K562 (cell line): ENCODE results near the gene SCG2. TPM values are rescaled to one million over a fixed set of nuclear protein-coding genes. Genes with fewer than 3 reads are reported as not detected.

Source experiments
- BRF1 ChIP-seq: IDR thresholded peaks from 3 replicates; pipeline ENCODE4 v1.6.1; 2011; ENCODE audit warnings: borderline replicate concordance, mild to moderate bottlenecking; ENCODE audit not compliant: insufficient read length; ENCODE audit errors: extremely low read depth
- E2F3 ChIP-seq: fragments of 250-450 bp; sonication (Bioruptor Pico); IDR thresholded peaks from 2 replicates; pipeline ENCODE4 v1.4.0; 2020; ENCODE audit warnings: mild to moderate bottlenecking
- GABPA ChIP-seq: fragments of 200-800 bp; sonication (Bioruptor generic); conservative IDR thresholded peaks from 2 replicates; pipeline ENCODE4 v1.6.1; 2016; ENCODE audit warnings: low read depth, missing genetic modification characterization, missing compliant biosample characterization
- HNRNPLL ChIP-seq: fragments of 200-400 bp; formaldehyde crosslinking; IDR thresholded peaks from 2 replicates; pipeline ENCODE4 v1.6.1; 2017; ENCODE audit warnings: low read length, low read depth, mild to moderate bottlenecking; ENCODE audit not compliant: poor library complexity, severe bottlenecking
- NONO ChIP-seq, 2 experiments: fragments of 200-400 bp in 1 of 2; fragments of 450-650 bp in 1 of 2; formaldehyde crosslinking in 1 of 2; IDR thresholded peaks; 2 replicates each; pipeline ENCODE4 v1.6.1; 2017; ENCODE audit warnings: low read depth in 2 of 2, mild to moderate bottlenecking in 2 of 2, moderate library complexity in 2 of 2, low read length in 1 of 2
- POLR2H ChIP-seq: IDR thresholded peaks from 2 replicates; pipeline ENCODE4 v1.6.1; 2016; ENCODE audit warnings: missing genetic modification characterization, low read depth, mild to moderate bottlenecking, control low read depth, missing compliant biosample characterization, moderate library complexity
- RFX5 ChIP-seq: IDR thresholded peaks from 2 replicates; pipeline ENCODE4 v1.6.1; 2011; ENCODE audit warnings: low read depth, mild to moderate bottlenecking, improper control_type of control experiment, low read length
- ZHX1 ChIP-seq: fragments of 150-350 bp; conservative IDR thresholded peaks from 2 replicates; pipeline ENCODE4 v1.6.1; 2014; ENCODE audit warnings: low read length
- ZKSCAN8 ChIP-seq: fragments of 200-800 bp; sonication (Bioruptor generic); IDR thresholded peaks from 2 replicates; pipeline ENCODE4 v1.6.1; 2016; ENCODE audit warnings: missing genetic modification characterization, missing compliant biosample characterization
- ZNF175 ChIP-seq: fragments of 200-800 bp; sonication (Bioruptor generic); IDR thresholded peaks from 2 replicates; pipeline ENCODE4 v1.6.1; 2016; ENCODE audit warnings: low read depth, mild to moderate bottlenecking, missing genetic modification characterization, missing compliant biosample characterization
- ZNF311 ChIP-seq: fragments of 250-450 bp; sonication (Bioruptor Pico); IDR thresholded peaks from 2 replicates; pipeline ENCODE4 v1.4.0; 2020; ENCODE audit warnings: mild to moderate bottlenecking, moderate library complexity
- polyA plus RNA-seq, 8 experiments: library from polyadenylated mRNA; depleted of rRNA in 4 of 8; stranded (reverse) in 5 of 8; unstranded in 3 of 8; fragments of >200 nt; fragmentation: Nextera tagmentation in 2 of 8; fragmentation: Illumina TruSeq in 1 of 8; extraction: Ambion mirVana in 2 of 8; extraction: Trizol in 1 of 8; gene quantifications; 2 replicates each; pipeline versions ENCODE4 v1.2.1 to v1.2.3, GENCODE V29; 2011 to 2014; ENCODE audit warnings: inconsistent platforms in 1 of 8, missing spikeins in 1 of 8
- total RNA-seq, 7 experiments: library from RNA; depleted of rRNA in 6 of 7; stranded (reverse); fragments of >200 nt in 6 of 7; fragmentation: Illumina TruSeq in 2 of 7; extraction: Trizol in 2 of 7; gene quantifications; 2 replicates each; pipeline versions ENCODE4 v1.2.1 to v1.2.3, GENCODE V29; 2011 to 2021; ENCODE audit warnings: low replicate concordance in 1 of 7
- TF ChIP-seq, protein P1 (sequence below): fragments of 450-650 bp; formaldehyde crosslinking; IDR thresholded peaks from 2 replicates; pipeline ENCODE4 v1.4.0; 2020; ENCODE audit warnings: mild to moderate bottlenecking, moderate library complexity
- TF ChIP-seq, protein P2 (sequence below): sonication (generic); formaldehyde crosslinking; IDR thresholded peaks from 2 replicates; pipeline ENCODE4 v1.8.1; 2022; ENCODE audit warnings: missing genetic modification reagents

SCG2 gene
- total and polyA plus RNA-seq, 9 of the 15 experiments (the other 6 are each of a cell fraction or from before 2014, with no cell fraction given): 0.07 to 1.6 (median 1.1) TPM

- no peak for TF ChIP-seq ZHX1
- TF ChIP-seq GABPA (tag): no peak
- no peak for TF ChIP-seq BRF1
- TF ChIP-seq E2F3 (CRISPR knock-in tag): no peak
- TF ChIP-seq, protein P1, sequence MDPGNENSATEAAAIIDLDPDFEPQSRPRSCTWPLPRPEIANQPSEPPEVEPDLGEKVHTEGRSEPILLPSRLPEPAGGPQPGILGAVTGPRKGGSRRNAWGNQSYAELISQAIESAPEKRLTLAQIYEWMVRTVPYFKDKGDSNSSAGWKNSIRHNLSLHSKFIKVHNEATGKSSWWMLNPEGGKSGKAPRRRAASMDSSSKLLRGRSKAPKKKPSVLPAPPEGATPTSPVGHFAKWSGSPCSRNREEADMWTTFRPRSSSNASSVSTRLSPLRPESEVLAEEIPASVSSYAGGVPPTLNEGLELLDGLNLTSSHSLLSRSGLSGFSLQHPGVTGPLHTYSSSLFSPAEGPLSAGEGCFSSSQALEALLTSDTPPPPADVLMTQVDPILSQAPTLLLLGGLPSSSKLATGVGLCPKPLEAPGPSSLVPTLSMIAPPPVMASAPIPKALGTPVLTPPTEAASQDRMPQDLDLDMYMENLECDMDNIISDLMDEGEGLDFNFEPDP: no peak
- no peak for TF ChIP-seq POLR2H (tag)
- TF ChIP-seq NONO (IDR thresholded peaks at IDR 0.05; ENCODE audit: low read depth in 2 of 2, low read length in 1 of 2): no peak
- no peak for TF ChIP-seq HNRNPLL
- TF ChIP-seq RFX5: no peak
- TF ChIP-seq ZNF311 (CRISPR knock-in tag): no peak
- TF ChIP-seq ZKSCAN8 (CRISPR knock-in tag): no peak
- TF ChIP-seq ZNF175 (CRISPR knock-in tag): no peak
- TF ChIP-seq, protein P2, sequence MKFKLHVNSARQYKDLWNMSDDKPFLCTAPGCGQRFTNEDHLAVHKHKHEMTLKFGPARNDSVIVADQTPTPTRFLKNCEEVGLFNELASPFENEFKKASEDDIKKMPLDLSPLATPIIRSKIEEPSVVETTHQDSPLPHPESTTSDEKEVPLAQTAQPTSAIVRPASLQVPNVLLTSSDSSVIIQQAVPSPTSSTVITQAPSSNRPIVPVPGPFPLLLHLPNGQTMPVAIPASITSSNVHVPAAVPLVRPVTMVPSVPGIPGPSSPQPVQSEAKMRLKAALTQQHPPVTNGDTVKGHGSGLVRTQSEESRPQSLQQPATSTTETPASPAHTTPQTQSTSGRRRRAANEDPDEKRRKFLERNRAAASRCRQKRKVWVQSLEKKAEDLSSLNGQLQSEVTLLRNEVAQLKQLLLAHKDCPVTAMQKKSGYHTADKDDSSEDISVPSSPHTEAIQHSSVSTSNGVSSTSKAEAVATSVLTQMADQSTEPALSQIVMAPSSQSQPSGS (CRISPR knock-in tag): no peak
Observed at GRCh38 chr2:223548194-223548593, 54.0 kb downstream of the SCG2 start (continued).

Other genes starting within 250 kb of the SCG2 start
- gene AP1S3, start 235.2 kb upstream of the SCG2 start, total RNA-seq (2014; rRNA removed): 1.5 and 2.3 TPM in 2 replicates
- gene AP1S3, start 235.2 kb upstream of the SCG2 start, total RNA-seq (2014; rRNA removed; fragmentation: Illumina TruSeq; extraction: Trizol): 2.3 and 2.4 TPM in 2 replicates
- gene AP1S3, start 235.2 kb upstream of the SCG2 start, total RNA-seq (2015; rRNA removed; fragmentation: Illumina TruSeq; extraction: Trizol): 2.1 and 2.3 TPM in 2 replicates
- 2.5 TPM in 2 replicates for gene AP1S3, start 235.2 kb upstream of the SCG2 start, total RNA-seq (2021)
- gene AP1S3, start 235.2 kb upstream of the SCG2 start, polyA plus RNA-seq (2011; rRNA removed): 0.50 and 0.51 TPM in 2 replicates
- gene AP1S3, start 235.2 kb upstream of the SCG2 start, polyA plus RNA-seq (2014; fragmentation: Illumina TruSeq; extraction: Trizol): 1.9 and 2.3 TPM in 2 replicates
- under 1 TPM; 0.53 to 0.99 TPM for gene AP1S3, start 235.2 kb upstream of the SCG2 start, polyA plus RNA-seq (2014; fragmentation: Nextera tagmentation; extraction: Ambion mirVana)
- 2.1 and 3.8 TPM in 2 replicates for gene AP1S3, start 235.2 kb upstream of the SCG2 start, polyA plus RNA-seq (2014; rRNA removed)